ENCODE measurements around the gene MFSD12. TPM values are rescaled to one million over a fixed set of nuclear protein-coding genes. Genes with fewer than 3 reads are reported as not detected.

Gene MFSD12
- polyA plus RNA-seq, 1 experiment, result 23.7 TPM

- peaks cover 5% of the 10 kb centered on the region; the same call in 1 of the 2 replicates for H3K9me3 ChIP-seq (ENCODE audit: control insufficient read depth, insufficient read depth, low read length)
- DNase-seq (ENCODE audit: low read depth, low spot score), result no peak
- no peak overlapping the region for H3K4me3 ChIP-seq (ENCODE audit: low read depth, low read length)
- H3K27ac ChIP-seq (ENCODE audit: low read depth, low read length), result no peak overlapping the region
- TF ChIP-seq, protein P1, sequence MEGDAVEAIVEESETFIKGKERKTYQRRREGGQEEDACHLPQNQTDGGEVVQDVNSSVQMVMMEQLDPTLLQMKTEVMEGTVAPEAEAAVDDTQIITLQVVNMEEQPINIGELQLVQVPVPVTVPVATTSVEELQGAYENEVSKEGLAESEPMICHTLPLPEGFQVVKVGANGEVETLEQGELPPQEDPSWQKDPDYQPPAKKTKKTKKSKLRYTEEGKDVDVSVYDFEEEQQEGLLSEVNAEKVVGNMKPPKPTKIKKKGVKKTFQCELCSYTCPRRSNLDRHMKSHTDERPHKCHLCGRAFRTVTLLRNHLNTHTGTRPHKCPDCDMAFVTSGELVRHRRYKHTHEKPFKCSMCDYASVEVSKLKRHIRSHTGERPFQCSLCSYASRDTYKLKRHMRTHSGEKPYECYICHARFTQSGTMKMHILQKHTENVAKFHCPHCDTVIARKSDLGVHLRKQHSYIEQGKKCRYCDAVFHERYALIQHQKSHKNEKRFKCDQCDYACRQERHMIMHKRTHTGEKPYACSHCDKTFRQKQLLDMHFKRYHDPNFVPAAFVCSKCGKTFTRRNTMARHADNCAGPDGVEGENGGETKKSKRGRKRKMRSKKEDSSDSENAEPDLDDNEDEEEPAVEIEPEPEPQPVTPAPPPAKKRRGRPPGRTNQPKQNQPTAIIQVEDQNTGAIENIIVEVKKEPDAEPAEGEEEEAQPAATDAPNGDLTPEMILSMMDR (IDR thresholded peaks at IDR 0.05; ENCODE audit: low read depth, low read length), result no peak
- ChIA-PET CTCF (no interaction called here), POLR2A (no interaction called here)
- no peaks in the 10 kb centered on the region for H3K27me3 ChIP-seq (ENCODE audit: control insufficient read depth, insufficient read depth, low read length)
Measured at GRCh38 chr19:3537438-3538240, 19.7 kb downstream of the MFSD12 start.

DNA sequence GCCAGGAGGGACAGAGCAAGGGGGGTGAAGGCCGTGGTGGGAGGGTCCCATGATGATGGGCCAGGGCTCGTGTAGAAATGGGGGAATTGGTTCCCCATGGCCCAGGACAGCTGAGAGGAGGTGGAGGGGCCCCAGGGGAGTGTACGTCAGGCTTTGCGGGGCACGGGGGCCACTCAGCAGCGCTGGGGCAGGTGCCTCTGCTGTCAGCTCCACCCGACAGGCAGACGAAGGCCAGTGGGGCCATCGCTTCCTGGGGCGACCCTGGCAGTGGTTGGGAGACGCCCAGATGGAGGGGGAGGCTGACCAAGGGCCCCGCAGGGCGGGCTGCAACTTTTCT is 20.3 kb downstream of the MFSD12 start:
- no peaks in the 10 kb centered on the region for H3K27me3 ChIP-seq (ENCODE audit: control insufficient read depth, insufficient read depth, low read length)
- H3K4me3 ChIP-seq (ENCODE audit: low read depth, low read length), result no peak overlapping the region
- POLR2A ChIA-PET, result no interaction called here
- CTCF ChIA-PET, result no interaction called here
- no peak overlapping the region for H3K27ac ChIP-seq (ENCODE audit: low read depth, low read length)
- H3K9me3 ChIP-seq (ENCODE audit: control insufficient read depth, insufficient read depth, low read length), result peaks cover 5% of the 10 kb centered on the region; the same call in 1 of the 2 replicates
- TF ChIP-seq, protein P1 (IDR thresholded peaks at IDR 0.05; ENCODE audit: low read depth, low read length), result no peak
- DNase-seq (ENCODE audit: low read depth, low spot score), result no peak

DNA sequence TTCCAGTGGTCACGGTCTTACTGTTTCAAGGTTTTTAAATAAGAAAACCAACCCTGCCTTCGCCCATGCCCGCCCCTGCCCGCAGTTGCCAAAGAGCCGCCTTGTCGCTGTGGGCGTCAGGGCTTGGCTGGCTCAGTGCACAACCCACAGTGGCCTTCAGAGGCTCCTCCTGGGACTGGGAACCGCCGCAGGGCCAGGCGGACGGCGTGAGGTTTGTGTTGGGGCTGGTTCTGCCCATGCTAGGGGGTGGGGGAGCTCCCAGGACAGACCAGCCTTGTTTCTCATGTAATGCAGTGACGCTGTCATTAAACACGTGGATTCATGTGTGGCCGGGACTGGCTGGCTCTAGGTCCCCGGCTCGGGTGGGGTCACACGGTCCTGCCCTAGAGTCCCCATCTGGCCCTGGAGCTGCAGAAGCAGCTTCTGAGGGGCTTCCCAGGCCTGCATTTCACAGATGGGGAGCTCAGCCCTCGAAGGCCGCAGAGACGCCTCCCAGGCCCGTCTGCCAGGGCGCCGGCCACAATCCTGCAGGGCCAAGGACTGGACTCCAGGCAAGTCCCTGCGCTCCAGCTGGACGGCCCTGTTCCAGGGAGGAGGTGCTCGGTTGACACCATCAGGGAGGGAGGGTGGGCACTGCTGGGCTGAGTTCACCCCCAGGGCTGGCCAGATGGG is 20.8 kb downstream of the MFSD12 start:
- CTCF ChIA-PET, result no interaction called here

DNA sequence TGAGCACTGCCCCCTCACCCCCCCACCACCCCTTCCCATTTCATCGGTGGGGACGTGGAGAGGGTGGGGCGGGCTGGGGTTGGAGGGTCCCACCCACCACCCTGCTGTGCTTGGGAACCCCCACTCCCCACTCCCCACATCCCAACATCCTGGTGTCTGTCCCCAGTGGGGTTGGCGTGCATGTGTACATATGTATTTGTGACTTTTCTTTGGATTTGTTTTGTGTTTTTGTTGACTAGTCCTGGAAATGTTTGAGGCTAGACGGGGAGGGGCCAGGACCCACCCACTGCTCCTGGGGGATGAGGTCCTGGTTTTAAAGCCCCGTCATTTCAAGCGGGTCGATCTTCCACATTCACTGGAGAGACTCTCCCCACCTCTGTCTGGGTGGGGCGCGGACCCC is 21.4 kb downstream of the MFSD12 start:
- Histone ChIP-seq H3K9me3 (ENCODE audit: control insufficient read depth, insufficient read depth, low read length) (peaks cover 5% of the 10 kb centered on the region; the same call in 1 of the 2 replicates), H3K4me3 (ENCODE audit: low read depth, low read length) (no peak overlapping the region), H3K27ac (ENCODE audit: low read depth, low read length) (no peak overlapping the region), H3K27me3 (ENCODE audit: control insufficient read depth, insufficient read depth, low read length) (no peaks in the 10 kb centered on the region)
- ChIA-PET CTCF (no interaction called here), POLR2A (no interaction called here)
- TF ChIP-seq, protein P1 (IDR thresholded peaks at IDR 0.05; ENCODE audit: low read depth, low read length), result no peak
- no peak for DNase-seq (ENCODE audit: low read depth, low spot score)

More for the DNA sequence above, 20.8 kb downstream of the MFSD12 start:
- TF ChIP-seq, protein P1 (IDR thresholded peaks at IDR 0.05; ENCODE audit: low read depth, low read length), result no peak
- DNase-seq (ENCODE audit: low read depth, low spot score), result no peak
- Histone ChIP-seq H3K27me3 (ENCODE audit: control insufficient read depth, insufficient read depth, low read length) (no peaks in the 10 kb centered on the region), H3K4me3 (ENCODE audit: low read depth, low read length) (no peak overlapping the region), H3K27ac (ENCODE audit: low read depth, low read length) (no peak overlapping the region), H3K9me3 (ENCODE audit: control insufficient read depth, insufficient read depth, low read length) (peaks cover 5% of the 10 kb centered on the region; the same call in 1 of the 2 replicates)
- POLR2A ChIA-PET, result no interaction called here

- DNase-seq (ENCODE audit: low read depth, low spot score), result no peak
- Histone ChIP-seq H3K4me3 (ENCODE audit: low read depth, low read length) (no peak overlapping the region), H3K9me3 (ENCODE audit: control insufficient read depth, insufficient read depth, low read length) (peaks cover 5% of the 10 kb centered on the region; the same call in 1 of the 2 replicates), H3K27me3 (ENCODE audit: control insufficient read depth, insufficient read depth, low read length) (no peaks in the 10 kb centered on the region), H3K27ac (ENCODE audit: low read depth, low read length) (no peak overlapping the region)
- TF ChIP-seq, protein P1 (IDR thresholded peaks at IDR 0.05; ENCODE audit: low read depth, low read length), result no peak
- ChIA-PET CTCF (no interaction called here), POLR2A (no interaction called here)
Measured at GRCh38 chr19:3535563-3535965, 21.8 kb downstream of the MFSD12 start.

Measured in AG04450 (cell line).